ENCODE measurements around the gene KRT6B. TPM values are rescaled to one million over a fixed set of nuclear protein-coding genes. Genes with fewer than 3 reads are reported as not detected.

Gene KRT6B
- total and polyA plus RNA-seq, 2 donors (not counting 3 experiments of a cell fraction or from before 2014, with no cell fraction given), result 0.03 TPM; not detected in 1

GRCh38 chr12:52416795-52417194 is 35.2 kb downstream of the KRT6B start:
- H3K27ac ChIP-seq (ENCODE audit: insufficient read depth, low read depth, low read length), result no peak overlapping the region
- dilution Hi-C loops (cut with MboI; ENCODE audit: extremely low pct_ligation_motif_present, low sequenced_read_pairs), result no loop called here
- ChIA-PET POLR2A (no interaction called here), CTCF (no interaction called here)
- H3K4me2 ChIP-seq (ENCODE audit: insufficient read depth, low read length), result no peak overlapping the region
- H3K79me2 ChIP-seq (ENCODE audit: control insufficient read depth, insufficient read depth, low read length), result no peaks in the 10 kb centered on the region
- no peak overlapping the region for H3K9ac ChIP-seq (replicated peaks; ENCODE audit: extremely low read depth, insufficient read depth, low read length)
- H3K9me3 ChIP-seq (replicated peaks; ENCODE audit: control insufficient read depth, insufficient read depth, low read length), result no peaks in the 10 kb centered on the region
- TF ChIP-seq EZH2 (IDR thresholded peaks at IDR 0.05; ENCODE audit: borderline replicate concordance, low read depth, low read length, severe bottlenecking), result no peak
- TF ChIP-seq POLR2AphosphoS5 (IDR thresholded peaks at IDR 0.05; ENCODE audit: insufficient read depth, low read depth, low read length), result no peak
- no peak for TF ChIP-seq FOS (IDR thresholded peaks at IDR 0.05; ENCODE audit: borderline replicate concordance, insufficient read depth, low read length)
- TF ChIP-seq JUN (IDR thresholded peaks at IDR 0.05; ENCODE audit: borderline replicate concordance, insufficient read depth, insufficient read length, low read depth), result no peak
- TF ChIP-seq, protein P1, sequence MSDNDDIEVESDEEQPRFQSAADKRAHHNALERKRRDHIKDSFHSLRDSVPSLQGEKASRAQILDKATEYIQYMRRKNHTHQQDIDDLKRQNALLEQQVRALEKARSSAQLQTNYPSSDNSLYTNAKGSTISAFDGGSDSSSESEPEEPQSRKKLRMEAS (IDR thresholded peaks at IDR 0.05; ENCODE audit: insufficient read depth, insufficient read length), result no peak
- TF ChIP-seq CTCF (IDR thresholded peaks at IDR 0.05; ENCODE audit: extremely low read depth in 1 of 2, insufficient read depth in 1 of 2, low read depth in 1 of 2, low read length in 2 of 2), result no peak
- TF ChIP-seq GATA2 (IDR thresholded peaks at IDR 0.05; ENCODE audit: insufficient read depth, insufficient read length, low read depth, low read length), result no peak
- TF ChIP-seq MYC (IDR thresholded peaks at IDR 0.05; ENCODE audit: low read depth, low read length), result no peak
- TF ChIP-seq POLR2A (IDR thresholded peaks at IDR 0.05; ENCODE audit: low read depth, low read length), result no peak
- no peaks in the 10 kb centered on the region for H3K9me1 ChIP-seq (replicated peaks; ENCODE audit: control insufficient read depth, extremely low read depth, insufficient read depth, low read length)
- FAIRE-seq (no peak), DNase-seq (ENCODE audit: low read depth, low spot score) (no peak)
- no peaks in the 10 kb centered on the region for H3K4me1 ChIP-seq (ENCODE audit: control insufficient read depth, extremely low read depth, insufficient read depth, low read length)
- no peaks in the 10 kb centered on the region for H4K20me1 ChIP-seq (replicated peaks; ENCODE audit: control insufficient read depth, extremely low read depth, insufficient read depth, low read length)
- peaks cover 0 to 8% of the 10 kb centered on the region in 2 experiments for H3K27me3 ChIP-seq (ENCODE audit: control insufficient read depth in 2 of 2, insufficient read depth in 2 of 2, low read length in 2 of 2)
- H3K4me3 ChIP-seq (replicated peaks in 1 of 3; ENCODE audit: insufficient read depth in 1 of 3, low read depth in 1 of 3, low read length in 3 of 3), result no peak overlapping the region
- H2AFZ ChIP-seq (ENCODE audit: low read depth, low read length), result no peak overlapping the region
- no TSS peak for BruUV-seq (replicated peaks)
- no peaks in the 10 kb centered on the region for H3K36me3 ChIP-seq (ENCODE audit: control insufficient read depth in 2 of 2, extremely low read depth in 1 of 2, insufficient read depth in 2 of 2, low read length in 2 of 2)
- intact Hi-C loops (cut with micrococcal nuclease), result no loop called here
